Measurements from ENCODE around the gene APOBEC3B. TPM values are rescaled to one million over a fixed set of nuclear protein-coding genes. Genes with fewer than 3 reads are reported as not detected.
"Not testable (repeated sequence)": the region's sequence is repeated elsewhere in the genome, so short reads cannot be mapped to it uniquely, and the experiment has no call there.

Gene APOBEC3B
- total RNA-seq, 2 experiments from 2014 or later = 43.9 to 44.3 TPM

DNA sequence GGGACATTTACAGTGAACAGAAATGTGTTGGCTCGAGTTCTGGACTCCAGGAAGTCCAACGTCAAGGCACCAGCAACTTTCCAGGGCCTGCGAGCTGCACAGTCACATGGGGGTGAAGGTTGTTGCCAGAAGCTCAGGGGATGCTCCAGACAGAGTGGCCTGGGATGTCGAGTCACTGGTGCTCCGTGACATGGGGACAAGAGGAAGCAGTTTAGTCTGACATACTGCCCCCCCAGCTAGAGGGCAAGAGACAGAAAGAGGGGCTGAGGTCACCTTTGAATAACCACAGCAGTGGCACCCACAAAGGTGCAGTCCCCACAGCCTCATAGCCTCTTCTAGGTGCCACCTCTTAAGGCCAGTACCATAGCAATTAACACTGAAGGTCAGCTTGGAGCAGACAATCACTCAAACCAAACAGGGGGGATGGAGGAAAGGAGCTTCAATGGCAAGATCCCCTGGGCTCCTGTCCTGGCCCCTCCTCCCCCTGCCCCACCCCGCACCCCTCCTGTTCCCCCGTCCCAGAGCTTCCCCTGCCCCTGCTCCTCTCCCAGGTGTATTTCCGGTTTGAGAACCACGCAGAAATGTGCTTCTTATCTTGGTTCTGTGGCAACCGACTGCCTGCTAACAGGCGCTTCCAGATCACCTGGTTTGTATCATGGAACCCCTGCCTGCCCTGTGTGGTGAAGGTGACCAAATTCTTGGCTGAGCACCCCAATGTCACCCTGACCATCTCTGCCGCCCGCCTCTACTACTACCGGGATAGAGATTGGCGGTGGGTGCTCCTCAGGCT is 42.6 kb downstream of the APOBEC3B start:
- Mint-ChIP-seq H3K4me1 (ENCODE audit: low read depth) (peaks cover 67% of the 10 kb centered on the region), H3K4me3 (peak overlapping the region; percentile 39), H3K36me3 (peaks cover 37% of the 10 kb centered on the region), H3K9me3 (no peaks in the 10 kb centered on the region), H3K27me3 (no peaks in the 10 kb centered on the region), H3K27ac (peak overlapping the region; percentile 74)
- intact Hi-C loops (cut with micrococcal nuclease) = loop anchor here (5.0 kb wide), 1 partner anchor 68 kb away; no protein-coding TSS in a partner anchor
- ChIA-PET POLR2A (no interaction called here), CTCF (no interaction called here)
- peak; percentile 39 for DNase-seq

- CTCF ChIA-PET = no interaction called here
- no peak overlapping the region for H3K4me3 Mint-ChIP-seq
- H3K9me3 Mint-ChIP-seq = no peaks in the 10 kb centered on the region
- H3K27me3 Mint-ChIP-seq = no peaks in the 10 kb centered on the region
- peaks cover 30% of the 10 kb centered on the region for H3K36me3 Mint-ChIP-seq
- no peak for DNase-seq
- H3K27ac Mint-ChIP-seq = peak overlapping the region; percentile 81
- intact Hi-C loops (cut with micrococcal nuclease) = loop anchor here (5.0 kb wide), 1 partner anchor 66 kb away; no protein-coding TSS in a partner anchor
- POLR2A ChIA-PET = no interaction called here
- peaks cover 60% of the 10 kb centered on the region for H3K4me1 Mint-ChIP-seq (ENCODE audit: low read depth)
Measured at GRCh38 chr22:39026509-39027150, 44.5 kb downstream of the APOBEC3B start.

GRCh38 chr22:39027717-39028116 is 45.6 kb downstream of the APOBEC3B start:
- H3K9me3 Mint-ChIP-seq = no peaks in the 10 kb centered on the region
- H3K27me3 Mint-ChIP-seq = no peaks in the 10 kb centered on the region
- peaks cover 54% of the 10 kb centered on the region for H3K4me1 Mint-ChIP-seq (ENCODE audit: low read depth)
- DNase-seq = no peak
- H3K27ac Mint-ChIP-seq = peak overlapping the region; percentile 81
- intact Hi-C loops (cut with micrococcal nuclease) = loop anchor here (5.0 kb wide), 1 partner anchor 65 kb away; no protein-coding TSS in a partner anchor
- H3K4me3 Mint-ChIP-seq = no peak overlapping the region
- peaks cover 24% of the 10 kb centered on the region for H3K36me3 Mint-ChIP-seq
- ChIA-PET CTCF (interaction anchor here (2.0 kb wide), 1 partner anchor 90 kb away, joined by 4 read pairs; no protein-coding TSS in a partner anchor), POLR2A (no interaction called here)

GRCh38 chr22:39028281-39028680 is 46.1 kb downstream of the APOBEC3B start:
- H3K4me3 Mint-ChIP-seq = no peak overlapping the region
- peaks cover 52% of the 10 kb centered on the region for H3K4me1 Mint-ChIP-seq (ENCODE audit: low read depth)
- ChIA-PET CTCF (interaction anchor here (2.0 kb wide), 1 partner anchor 90 kb away, joined by 4 read pairs; no protein-coding TSS in a partner anchor), POLR2A (no interaction called here)
- intact Hi-C loops (cut with micrococcal nuclease) = loop anchor here (5.0 kb wide), 1 partner anchor 64 kb away; no protein-coding TSS in a partner anchor
- peaks cover 26% of the 10 kb centered on the region for H3K36me3 Mint-ChIP-seq
- DNase-seq = no peak
- peak overlapping the region; percentile 81 for H3K27ac Mint-ChIP-seq
- H3K9me3 Mint-ChIP-seq = no peaks in the 10 kb centered on the region
- no peaks in the 10 kb centered on the region for H3K27me3 Mint-ChIP-seq

DNA sequence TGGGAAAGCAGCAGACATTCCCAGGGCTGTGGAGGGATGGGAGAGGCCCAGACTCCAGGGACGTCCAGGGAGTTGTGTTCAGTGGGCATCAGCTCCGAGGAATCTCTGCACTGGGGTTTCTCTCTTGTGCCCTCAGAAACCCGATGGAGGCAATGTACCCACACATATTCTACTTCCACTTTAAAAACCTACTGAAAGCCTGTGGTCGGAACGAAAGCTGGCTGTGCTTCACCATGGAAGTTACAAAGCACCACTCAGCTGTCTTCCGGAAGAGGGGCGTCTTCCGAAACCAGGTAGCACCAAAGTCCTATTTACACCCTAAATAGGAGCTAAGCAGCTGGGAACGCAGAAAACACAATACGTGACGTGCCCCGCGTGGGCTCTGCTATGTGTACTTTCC is 47.1 kb downstream of the APOBEC3B start:
- Mint-ChIP-seq H3K36me3 (peaks cover 25% of the 10 kb centered on the region), H3K27me3 (no peaks in the 10 kb centered on the region), H3K4me3 (no peak overlapping the region), H3K27ac (no peak overlapping the region), H3K9me3 (no peaks in the 10 kb centered on the region), H3K4me1 (ENCODE audit: low read depth) (peaks cover 44% of the 10 kb centered on the region)
- intact Hi-C loops (cut with micrococcal nuclease) = loop anchor here (5.0 kb wide), 1 partner anchor 63 kb away; no protein-coding TSS in a partner anchor
- ChIA-PET POLR2A (no interaction called here), CTCF (interaction anchor here (0.8 to 2.0 kb wide), 2 partner anchors 42 to 89 kb away, joined by 3 to 4 read pairs; no protein-coding TSS in a partner anchor)
- no peak for DNase-seq

DNA sequence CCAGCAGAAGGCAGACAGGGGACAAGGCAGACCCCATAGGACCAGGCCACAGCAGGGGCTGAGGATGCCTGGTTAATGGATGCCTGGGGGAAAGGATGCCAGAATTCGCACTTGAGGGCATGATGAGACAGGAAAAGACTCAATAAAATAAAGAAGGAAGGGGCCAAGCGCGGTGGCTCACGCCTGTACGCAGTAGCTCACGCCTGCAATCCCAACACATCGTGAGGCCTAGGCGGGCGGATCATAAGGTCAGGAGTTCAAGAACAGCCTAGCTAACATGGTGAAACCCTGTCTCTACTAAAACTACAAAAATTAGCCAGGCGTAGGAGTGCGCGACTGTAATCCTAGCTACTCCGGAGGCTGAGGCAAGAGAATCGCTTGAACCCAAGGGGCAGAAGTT is 48.6 kb downstream of the APOBEC3B start:
- no peak overlapping the region for H3K4me3 Mint-ChIP-seq
- H3K4me1 Mint-ChIP-seq (ENCODE audit: low read depth) = peaks cover 30% of the 10 kb centered on the region
- no peaks in the 10 kb centered on the region for H3K9me3 Mint-ChIP-seq
- intact Hi-C loops (cut with micrococcal nuclease) = no loop called here
- ChIA-PET CTCF (no interaction called here), POLR2A (no interaction called here)
- H3K36me3 Mint-ChIP-seq = peaks cover 16% of the 10 kb centered on the region
- no peak for DNase-seq
- H3K27me3 Mint-ChIP-seq = no peaks in the 10 kb centered on the region
- H3K27ac Mint-ChIP-seq = no peak overlapping the region

DNA sequence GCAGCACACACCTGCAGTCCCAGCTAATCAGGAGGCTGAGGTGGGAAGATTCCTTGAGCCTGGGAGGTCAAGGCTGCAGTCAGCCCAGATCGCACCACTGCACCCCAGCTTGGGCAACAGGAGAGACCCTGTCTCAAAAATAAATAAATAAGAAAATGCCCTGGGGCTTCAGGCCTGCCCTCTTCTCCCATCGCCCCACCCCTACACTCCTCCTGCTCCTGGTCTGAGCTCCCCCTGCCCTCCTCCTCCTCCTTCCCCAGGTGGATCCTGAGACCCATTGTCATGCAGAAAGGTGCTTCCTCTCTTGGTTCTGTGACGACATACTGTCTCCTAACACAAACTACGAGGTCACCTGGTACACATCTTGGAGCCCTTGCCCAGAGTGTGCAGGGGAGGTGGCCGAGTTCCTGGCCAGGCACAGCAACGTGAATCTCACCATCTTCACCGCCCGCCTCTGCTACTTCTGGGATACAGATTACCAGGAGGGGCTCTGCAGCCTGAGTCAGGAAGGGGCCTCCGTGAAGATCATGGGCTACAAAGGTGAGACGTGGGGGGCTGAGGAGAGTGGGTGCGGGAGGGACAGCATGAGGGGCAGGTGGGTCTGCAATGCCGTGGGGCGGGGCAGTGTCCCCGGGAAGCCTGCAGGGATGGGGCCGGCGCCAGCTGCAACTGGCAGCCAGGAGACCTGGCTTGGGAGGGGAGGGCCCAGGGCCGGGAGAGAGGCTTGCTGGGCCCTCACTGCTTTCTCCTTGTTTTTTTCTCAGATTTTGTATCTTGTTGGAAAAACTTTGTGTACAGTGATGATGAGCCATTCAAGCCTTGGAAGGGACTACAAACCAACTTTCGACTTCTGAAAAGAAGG is 49.5 kb downstream of the APOBEC3B start:
- DNase-seq = not testable (repeated sequence)

GRCh38 chr22:39037071-39037470 is 54.9 kb downstream of the APOBEC3B start:
- H3K27ac Mint-ChIP-seq = peak overlapping the region; percentile 38
- H3K27me3 Mint-ChIP-seq; CTCF ChIA-PET; H3K9me3 Mint-ChIP-seq; H3K4me3 Mint-ChIP-seq; DNase-seq; intact Hi-C loops (cut with micrococcal nuclease); POLR2A ChIA-PET: not testable (repeated sequence)
- peaks cover 23% of the 10 kb centered on the region for H3K4me1 Mint-ChIP-seq (ENCODE audit: low read depth)
- peaks cover 13% of the 10 kb centered on the region for H3K36me3 Mint-ChIP-seq

More for the DNA sequence above, 49.5 kb downstream of the APOBEC3B start:
- H3K27ac Mint-ChIP-seq; H3K27me3 Mint-ChIP-seq; intact Hi-C loops (cut with micrococcal nuclease); POLR2A ChIA-PET; H3K4me3 Mint-ChIP-seq; H3K9me3 Mint-ChIP-seq: not testable (repeated sequence)
- H3K36me3 Mint-ChIP-seq = peaks cover 14% of the 10 kb centered on the region
- CTCF ChIA-PET = interaction anchor here (0.6 kb wide), 1 partner anchor 104 kb away, joined by 3 read pairs; no protein-coding TSS in a partner anchor
- H3K4me1 Mint-ChIP-seq (ENCODE audit: low read depth) = peaks cover 24% of the 10 kb centered on the region

- ChIA-PET POLR2A (no interaction called here), CTCF (interaction anchor here (0.6 to 1.3 kb wide), 4 partner anchors 12 to 78 kb away, joined by 3 to 5 read pairs (median 3); no protein-coding TSS in a partner anchor)
- Mint-ChIP-seq H3K4me1 (ENCODE audit: low read depth) (peaks cover 23% of the 10 kb centered on the region), H3K4me3 (peak overlapping the region; percentile 68), H3K36me3 (peaks cover 2% of the 10 kb centered on the region), H3K27me3 (no peaks in the 10 kb centered on the region), H3K9me3 (no peaks in the 10 kb centered on the region), H3K27ac (peak overlapping the region; percentile 69)
- DNase-seq = no peak
- intact Hi-C loops (cut with micrococcal nuclease) = no loop called here
Measured at GRCh38 chr22:39039306-39040126, 57.4 kb downstream of the APOBEC3B start.

- intact Hi-C loops (cut with micrococcal nuclease); H3K27me3 Mint-ChIP-seq; H3K36me3 Mint-ChIP-seq; POLR2A ChIA-PET; DNase-seq; H3K9me3 Mint-ChIP-seq: not testable (repeated sequence)
- H3K27ac Mint-ChIP-seq = peak overlapping the region; percentile 69
- H3K4me1 Mint-ChIP-seq (ENCODE audit: low read depth) = peaks cover 26% of the 10 kb centered on the region
- peak overlapping the region; percentile 68 for H3K4me3 Mint-ChIP-seq
- CTCF ChIA-PET = interaction anchor here (0.6 to 1.1 kb wide), 3 partner anchors 11 to 77 kb away, joined by 3 read pairs; no protein-coding TSS in a partner anchor
Measured at GRCh38 chr22:39040155-39040537, 58.0 kb downstream of the APOBEC3B start.
